Stimulated activated naive CD4-positive, alpha-beta T cell treated with Interleukin-2 at 50 U/mL for 16 hours (primary cell): Measurements from ENCODE around the gene FMO5.
"Not testable (repeated sequence)": the region's sequence is repeated elsewhere in the genome, so short reads cannot be mapped to it uniquely, and the experiment has no call there.

Experiments
- DNase-seq: peaks from one replicate; lab custom pipeline; 2025; lab: John Stamatoyannopoulos, UW

Gene FMO5

DNA sequence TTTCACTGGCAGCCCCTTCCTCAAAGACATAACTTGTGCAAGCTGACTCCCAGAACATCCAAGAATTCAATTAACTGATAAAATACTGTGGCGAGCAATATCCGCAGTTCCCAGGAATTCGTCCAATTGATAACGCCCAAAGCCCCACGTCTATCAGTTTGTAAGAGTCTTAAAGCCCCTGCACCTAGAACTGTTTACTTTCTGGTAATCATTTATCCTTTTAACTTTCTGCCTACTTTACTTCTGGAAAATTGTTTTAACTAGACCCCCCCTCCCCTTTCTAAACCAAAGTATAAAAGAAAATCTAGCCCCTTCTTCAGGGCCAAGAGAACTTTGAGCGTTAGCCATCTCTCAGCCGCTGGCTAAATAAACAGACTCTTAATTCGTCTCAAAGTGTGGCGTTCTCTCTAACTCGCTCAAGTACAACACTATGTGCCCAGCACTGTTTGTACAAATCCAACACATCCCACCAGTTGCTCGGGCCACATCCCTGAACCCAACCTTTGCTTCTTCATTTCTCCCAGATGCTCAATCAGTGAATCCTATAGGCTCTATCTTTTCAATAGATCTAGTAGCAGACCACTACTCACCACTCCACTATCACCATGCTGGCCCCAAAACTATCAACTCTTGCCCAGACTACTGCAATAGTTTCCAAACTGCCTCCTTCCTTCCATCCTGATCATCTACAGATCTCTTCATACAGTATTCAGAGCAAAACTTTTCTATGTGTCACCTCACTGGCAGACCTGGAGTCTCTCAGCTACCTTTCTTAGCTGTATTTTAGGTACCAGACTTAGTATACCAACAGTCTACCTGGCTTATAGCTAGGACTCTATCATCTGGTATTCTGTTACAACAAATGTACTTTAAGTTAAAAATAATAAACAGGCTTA, 14.0 kb upstream of the FMO5 start:
- no peak for DNase-seq

- no peak for DNase-seq
Observed at GRCh38 chr1:147238053-147238902, 13.1 kb upstream of the FMO5 start.

DNA sequence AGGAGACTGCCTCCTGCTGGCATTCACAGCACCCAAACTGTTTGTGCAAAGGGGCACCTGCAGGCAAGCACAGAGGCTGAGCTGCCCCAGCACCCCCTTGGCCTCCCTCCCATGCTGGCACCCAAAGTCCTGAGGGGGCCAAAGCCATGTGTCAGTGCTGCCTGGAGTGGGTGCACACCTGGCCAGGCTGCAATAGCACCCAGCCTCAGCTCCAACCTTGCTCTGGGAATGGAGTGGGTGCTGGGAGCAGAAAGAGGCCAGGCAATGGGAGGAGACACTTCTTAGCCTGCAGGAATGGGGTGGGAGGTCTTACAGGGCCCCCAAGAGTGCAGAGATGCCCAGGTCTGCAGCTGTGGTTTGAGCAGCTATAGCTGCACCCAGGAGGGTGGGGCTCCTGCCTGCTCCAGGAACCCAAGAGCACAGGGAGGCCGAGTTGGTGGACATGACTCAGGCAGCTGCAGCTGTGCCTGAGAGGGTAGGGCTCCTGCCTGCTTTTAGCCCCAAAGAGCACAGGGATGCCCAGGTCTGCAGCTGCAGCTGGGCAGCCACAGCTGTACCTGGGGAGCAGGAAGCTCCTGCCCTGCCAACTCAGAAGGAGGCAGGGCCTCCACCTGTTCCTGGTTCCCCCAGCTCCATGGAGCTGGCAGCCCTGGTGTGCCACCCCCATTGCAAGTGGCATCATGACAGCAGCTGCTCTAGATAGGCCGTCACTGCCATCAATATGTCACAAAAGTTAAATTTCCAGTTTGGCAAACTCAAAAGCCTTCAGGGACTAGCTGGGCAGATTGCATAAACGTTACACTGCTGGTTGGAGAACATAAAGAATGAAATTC, 12.0 kb upstream of the FMO5 start:
- no peak for DNase-seq

GRCh38 chr1:147236448-147236847, 11.3 kb upstream of the FMO5 start:
- DNase-seq: no peak

DNA sequence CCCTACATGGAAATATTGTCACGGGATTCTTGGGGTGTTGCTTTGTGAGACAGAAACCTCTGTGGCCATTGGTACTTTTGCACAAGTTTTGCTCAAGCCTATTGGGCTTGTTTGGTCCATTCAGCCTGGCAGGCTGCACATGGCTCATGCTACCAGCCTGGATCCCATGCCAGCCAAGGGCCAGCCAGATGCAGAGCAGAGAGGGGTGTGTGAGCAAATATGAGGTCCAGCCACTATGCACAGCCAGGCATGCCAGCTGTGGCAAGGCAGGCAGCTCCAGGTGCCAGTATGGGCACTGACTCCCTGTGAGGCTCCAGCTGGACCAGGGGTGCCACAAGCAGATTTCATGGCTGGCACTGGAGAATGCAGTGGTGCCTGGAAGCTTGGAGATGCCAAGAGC, 10.7 kb upstream of the FMO5 start:
- no peak for DNase-seq

DNA sequence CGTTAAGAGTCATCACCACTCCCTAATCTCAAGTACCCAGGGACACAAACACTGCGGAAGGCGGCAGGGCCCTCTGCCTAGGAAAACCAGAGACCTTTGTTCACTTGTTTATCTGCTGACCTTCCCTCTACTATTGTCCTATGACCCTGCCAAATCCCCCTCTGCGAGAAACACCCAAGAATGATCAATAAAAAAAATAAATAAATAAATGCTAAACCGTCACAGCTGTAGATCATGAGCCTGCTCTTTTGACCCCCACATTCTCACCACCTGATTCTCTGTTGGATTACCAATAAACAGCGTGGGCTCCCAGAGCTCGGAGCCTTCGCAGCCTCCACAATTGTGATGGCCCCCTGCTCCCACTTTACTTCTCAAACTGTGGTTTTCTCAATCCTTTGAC, 8.8 kb upstream of the FMO5 start:
- DNase-seq: not testable (repeated sequence)

DNA sequence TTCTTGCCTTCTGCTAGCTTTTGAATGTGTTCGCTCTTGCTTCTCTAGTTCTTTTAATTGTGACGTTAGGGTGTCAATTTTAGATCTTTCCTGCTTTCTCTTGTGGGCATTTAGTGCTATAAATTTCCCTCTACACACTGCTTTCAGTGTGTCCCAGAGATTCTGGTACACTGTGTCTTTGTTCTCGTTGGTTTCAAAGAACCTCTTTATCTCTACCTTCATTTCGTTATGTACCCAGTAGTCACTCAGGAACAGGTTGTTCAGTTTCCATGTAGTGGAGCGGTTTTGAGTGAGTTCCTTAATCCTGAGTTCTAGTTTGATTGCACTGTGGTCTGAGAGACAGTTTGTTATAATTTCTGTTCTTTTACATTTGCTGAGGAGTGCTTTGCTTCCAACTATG, 5.9 kb upstream of the FMO5 start:
- DNase-seq: not testable (repeated sequence)

GRCh38 chr1:147223740-147224615, 1.2 kb downstream of the FMO5 start:
- no peak for DNase-seq

GRCh38 chr1:147218606-147219005, 6.5 kb downstream of the FMO5 start:
- DNase-seq: no peak

- no peak for DNase-seq
Observed at GRCh38 chr1:147217141-147217540, 8.0 kb downstream of the FMO5 start.

DNA sequence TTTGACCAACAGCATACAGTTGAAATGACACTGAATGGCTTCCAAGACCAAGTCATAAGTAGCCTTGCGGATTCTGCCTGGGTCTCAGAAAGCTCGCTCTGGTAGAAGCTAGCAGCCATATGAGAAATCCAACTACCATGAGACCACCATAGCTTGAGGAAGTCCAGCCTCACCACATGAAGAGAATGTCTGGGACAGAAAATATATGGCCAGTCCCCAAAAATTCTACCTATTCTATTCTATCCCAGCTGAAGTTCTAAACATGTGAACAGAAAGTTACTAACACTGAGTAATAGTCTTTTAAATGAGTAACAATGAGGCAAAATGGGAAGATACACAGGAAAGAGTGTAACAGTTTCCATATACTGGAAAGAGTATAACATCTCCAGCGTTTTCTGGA, 9.0 kb downstream of the FMO5 start:
- DNase-seq: no peak

DNA sequence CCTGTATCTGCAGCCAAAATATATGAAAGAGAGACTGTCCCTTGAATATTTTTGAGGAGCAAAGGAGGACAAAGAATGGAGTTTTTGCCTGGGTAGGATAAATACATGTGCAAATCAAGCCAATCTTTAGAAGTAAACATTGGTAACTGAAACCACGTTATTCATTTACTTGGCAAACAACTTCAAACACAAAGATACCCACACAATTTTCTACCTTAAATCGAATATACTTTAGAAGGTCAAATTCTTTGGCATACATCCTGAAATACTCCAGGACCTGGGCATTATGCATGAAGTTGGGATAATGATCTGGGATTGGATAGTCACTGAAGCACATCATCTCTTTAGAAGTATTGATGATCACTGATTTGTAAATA, 9.6 kb downstream of the FMO5 start:
- DNase-seq: no peak

- DNase-seq: no peak
Observed at GRCh38 chr1:147214842-147215539, 10.1 kb downstream of the FMO5 start.

- no peak for DNase-seq
Observed at GRCh38 chr1:147214325-147214724, 10.8 kb downstream of the FMO5 start.

DNA sequence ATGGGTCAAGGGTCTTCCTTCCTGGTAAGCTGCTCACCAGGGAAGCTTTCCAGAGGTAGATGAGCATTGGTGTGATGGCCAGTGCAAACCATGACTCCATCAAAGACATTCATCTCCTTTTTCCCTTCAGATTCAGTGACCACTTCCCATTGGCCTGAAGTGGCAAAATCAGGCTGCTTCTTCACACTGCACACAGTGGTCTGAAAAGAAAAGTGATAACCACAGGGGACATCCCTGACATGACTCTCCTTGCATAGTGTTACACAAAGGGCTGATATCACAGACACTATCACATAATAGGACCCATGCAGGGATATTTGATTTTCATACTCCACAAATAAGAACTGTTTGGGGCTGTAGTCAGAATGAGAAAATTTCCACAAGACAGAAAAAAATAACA, 11.9 kb downstream of the FMO5 start:
- DNase-seq: no peak

DNA sequence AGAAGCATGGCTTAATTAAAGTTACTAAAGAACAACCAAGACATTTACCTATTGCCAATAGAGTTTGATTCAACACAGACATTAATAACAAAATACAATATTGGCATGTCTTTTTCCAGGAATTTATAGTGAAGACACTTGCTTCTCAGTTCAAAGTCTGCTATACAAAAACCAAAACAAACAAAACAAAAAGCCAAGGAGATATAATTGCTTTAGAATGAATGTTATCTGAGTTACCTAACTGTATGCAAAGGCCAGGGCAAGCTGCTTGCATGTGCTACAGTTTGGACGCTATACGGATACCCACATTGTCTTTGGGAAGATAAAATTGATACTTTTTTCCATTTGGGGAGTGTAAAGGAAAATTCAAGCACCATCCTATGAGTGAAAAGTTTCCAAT, 13.6 kb downstream of the FMO5 start:
- DNase-seq: no peak

GRCh38 chr1:147210987-147211386, 14.2 kb downstream of the FMO5 start:
- DNase-seq: no peak

- no peak for DNase-seq
Observed at GRCh38 chr1:147209825-147210821, 15.0 kb downstream of the FMO5 start.

DNA sequence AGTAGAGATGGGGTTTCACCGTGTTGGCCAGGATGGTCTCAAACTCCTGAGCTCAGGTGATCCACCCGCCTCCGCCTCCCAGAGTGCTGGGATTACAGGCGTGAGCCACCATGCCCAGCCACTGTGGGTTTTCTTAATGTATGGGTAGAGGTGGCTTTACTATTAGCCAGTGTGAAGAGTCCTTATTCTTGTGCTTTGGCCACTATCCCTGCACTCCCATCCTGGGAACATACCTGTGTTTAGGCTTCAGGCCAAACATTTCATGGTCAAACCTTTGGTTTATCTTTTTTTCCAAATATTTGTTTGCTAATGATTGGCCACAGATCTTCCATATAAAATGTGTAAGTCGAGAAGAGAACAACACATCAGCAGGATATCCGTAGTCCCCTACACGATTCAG, 16.5 kb downstream of the FMO5 start:
- no peak for DNase-seq
